GM23338 (cell line): ENCODE data around the gene ACADVL. TPM values are rescaled to one million over a fixed set of nuclear protein-coding genes. Genes with fewer than 3 reads are reported as not detected.

ENCODE experiments used
- ATAC-seq: fragments of 200-7000 bp; cut with Tn5 transposase; 3 replicates; pipeline ENCODE4 v1.9.1; 2020
- DNase-seq: peaks from one replicate; pipeline ENCODE4 v3.0.0-alpha.2; 2015; ENCODE audit warnings: low spot score
- H2AFZ ChIP-seq: fragments of 200-600 bp; sonication (generic); 2 replicates; pipeline ENCODE4 v1.8.0; 2016; ENCODE audit warnings: antibody characterized with exemption, mild to moderate bottlenecking, moderate library complexity
- H3F3A ChIP-seq: fragments of 200-600 bp; sonication (generic); replicated peaks from 2 replicates; pipeline ENCODE4 v1.8.0; 2017; ENCODE audit warnings: antibody characterized with exemption, mixed run types, low read depth
- H3K27ac ChIP-seq: fragments of 200-600 bp; sonication (generic); 2 replicates; pipeline ENCODE4 v1.6.1; 2016; ENCODE audit warnings: low read depth
- H3K27me3 ChIP-seq: fragments of 200-600 bp; sonication (generic); 2 replicates; pipeline ENCODE4 v1.8.0; 2016; ENCODE audit warnings: mild to moderate bottlenecking, mixed run types, moderate library complexity; ENCODE audit not compliant: insufficient read depth
- H3K36me3 ChIP-seq: fragments of 200-600 bp; sonication (generic); 2 replicates; pipeline ENCODE4 v1.8.0; 2016; ENCODE audit warnings: mild to moderate bottlenecking; ENCODE audit not compliant: insufficient read depth
- H3K4me1 ChIP-seq: fragments of 200-600 bp; sonication (generic); 2 replicates; pipeline ENCODE4 v1.8.0; 2016; ENCODE audit warnings: mild to moderate bottlenecking, moderate library complexity; ENCODE audit not compliant: insufficient read depth
- H3K4me2 ChIP-seq: fragments of 200-600 bp; sonication (generic); 2 replicates; pipeline ENCODE4 v1.7.1; 2017; ENCODE audit warnings: mixed run types
- H3K4me3 ChIP-seq: fragments of 200-600 bp; sonication (generic); 2 replicates; pipeline ENCODE4 v1.6.1; 2016; ENCODE audit warnings: mixed run types
- H3K79me2 ChIP-seq: fragments of 200-600 bp; sonication (generic); replicated peaks from 2 replicates; pipeline ENCODE4 v1.8.0; 2017; ENCODE audit warnings: mild to moderate bottlenecking; ENCODE audit not compliant: insufficient read depth
- H3K9me2 ChIP-seq: fragments of 200-600 bp; sonication (generic); 2 replicates; pipeline ENCODE4 v1.8.0; 2017; ENCODE audit not compliant: insufficient read depth
- H4K20me1 ChIP-seq: fragments of 200-600 bp; sonication (generic); replicated peaks from 2 replicates; pipeline ENCODE4 v1.8.0; 2017; ENCODE audit warnings: mild to moderate bottlenecking; ENCODE audit not compliant: insufficient read depth
- H3K27ac Mint-ChIP-seq: 2 replicates; pipeline ENCODE4 v1.8.0; 2020; ENCODE audit warnings: inconsistent platforms, mild to moderate bottlenecking, moderate library complexity, mixed read lengths
- H3K27me3 Mint-ChIP-seq: 3 replicates; pipeline ENCODE4 v1.8.0; 2022; ENCODE audit warnings: low read depth, mild to moderate bottlenecking, moderate library complexity, mixed read lengths, inconsistent platforms; ENCODE audit not compliant: insufficient read depth, poor library complexity
- H3K36me3 Mint-ChIP-seq: 3 replicates; pipeline ENCODE4 v1.8.0; 2021; ENCODE audit warnings: low read depth, mild to moderate bottlenecking, inconsistent platforms, moderate library complexity, mixed read lengths
- H3K4me1 Mint-ChIP-seq: 3 replicates; pipeline ENCODE4 v1.8.0; 2020; ENCODE audit warnings: mild to moderate bottlenecking, inconsistent platforms, mixed read lengths
- H3K4me3 Mint-ChIP-seq: 3 replicates; pipeline ENCODE4 v1.8.0; 2021; ENCODE audit warnings: moderate library complexity, mild to moderate bottlenecking, inconsistent platforms, mixed read lengths
- H3K9me3 Mint-ChIP-seq: 3 replicates; pipeline ENCODE4 v1.8.0; 2020; ENCODE audit warnings: moderate library complexity, mild to moderate bottlenecking, inconsistent platforms, mixed read lengths
- CREB1 ChIP-seq: fragments of 250-450 bp; sonication (Bioruptor Pico); IDR thresholded peaks from 2 replicates; pipeline ENCODE4 v1.5.0; 2020; ENCODE audit warnings: low read depth, mild to moderate bottlenecking, moderate library complexity
- JUNB ChIP-seq: IDR thresholded peaks from one replicate; pipeline ENCODE4 v1.6.1; 2016; ENCODE audit warnings: antibody characterized with exemption; ENCODE audit not compliant: unreplicated experiment
- POLR2AphosphoS5 ChIP-seq: IDR thresholded peaks from 2 replicates; pipeline ENCODE4 v1.6.1; 2016; ENCODE audit warnings: antibody characterized with exemption, low read depth
- STAT1 ChIP-seq: IDR thresholded peaks from one replicate; pipeline ENCODE4 v1.6.1; 2016; ENCODE audit warnings: antibody characterized with exemption; ENCODE audit not compliant: unreplicated experiment
- ZNF331 ChIP-seq: fragments of 250-450 bp; sonication (Bioruptor Pico); IDR thresholded peaks from 2 replicates; pipeline ENCODE4 v1.5.0; 2020; ENCODE audit warnings: low read depth, mild to moderate bottlenecking, moderate library complexity
- polyA plus RNA-seq: library from polyadenylated mRNA; unstranded; fragments of >200 nt; fragmentation: Nextera tagmentation; extraction: Ambion mirVana; gene quantifications from 2 replicates; pipeline ENCODE4 v1.2.1, GENCODE V29; 2016
- total RNA-seq: library from RNA; depleted of rRNA; stranded (reverse); fragments of >200 nt; shearing (Covaris generic); gene quantifications from 2 replicates; pipeline ENCODE4 v1.2.3, GENCODE V29; 2014
- TF ChIP-seq, protein P1 (sequence below): fragments of 250-450 bp; sonication (Bioruptor Pico); IDR thresholded peaks from 2 replicates; pipeline ENCODE4 v1.5.0; 2020; ENCODE audit warnings: mild to moderate bottlenecking, moderate library complexity
- TF ChIP-seq, protein P2 (sequence below), 2 experiments: fragments of 200-600 bp in 1 of 2; sonication (generic) in 1 of 2; conservative IDR thresholded peaks; 2 replicates each; pipeline versions ENCODE4 v1.5.1 to v1.6.1; 2016 to 2017; ENCODE audit warnings: antibody characterized with exemption in 2 of 2, low read depth in 2 of 2, mild to moderate bottlenecking in 2 of 2, moderate library complexity in 1 of 2
- TF ChIP-seq, protein P3 (sequence below): IDR thresholded peaks from one replicate; pipeline ENCODE4 v1.6.1; 2018; ENCODE audit warnings: antibody characterized with exemption; ENCODE audit not compliant: unreplicated experiment
- TF ChIP-seq, protein P4 (sequence below): IDR thresholded peaks from 2 replicates; pipeline ENCODE4 v1.6.1; 2016; ENCODE audit warnings: antibody characterized with exemption

ACADVL gene
- total and polyA plus RNA-seq, 2 experiments from 2014 or later, result 152 to 156 TPM

DNA sequence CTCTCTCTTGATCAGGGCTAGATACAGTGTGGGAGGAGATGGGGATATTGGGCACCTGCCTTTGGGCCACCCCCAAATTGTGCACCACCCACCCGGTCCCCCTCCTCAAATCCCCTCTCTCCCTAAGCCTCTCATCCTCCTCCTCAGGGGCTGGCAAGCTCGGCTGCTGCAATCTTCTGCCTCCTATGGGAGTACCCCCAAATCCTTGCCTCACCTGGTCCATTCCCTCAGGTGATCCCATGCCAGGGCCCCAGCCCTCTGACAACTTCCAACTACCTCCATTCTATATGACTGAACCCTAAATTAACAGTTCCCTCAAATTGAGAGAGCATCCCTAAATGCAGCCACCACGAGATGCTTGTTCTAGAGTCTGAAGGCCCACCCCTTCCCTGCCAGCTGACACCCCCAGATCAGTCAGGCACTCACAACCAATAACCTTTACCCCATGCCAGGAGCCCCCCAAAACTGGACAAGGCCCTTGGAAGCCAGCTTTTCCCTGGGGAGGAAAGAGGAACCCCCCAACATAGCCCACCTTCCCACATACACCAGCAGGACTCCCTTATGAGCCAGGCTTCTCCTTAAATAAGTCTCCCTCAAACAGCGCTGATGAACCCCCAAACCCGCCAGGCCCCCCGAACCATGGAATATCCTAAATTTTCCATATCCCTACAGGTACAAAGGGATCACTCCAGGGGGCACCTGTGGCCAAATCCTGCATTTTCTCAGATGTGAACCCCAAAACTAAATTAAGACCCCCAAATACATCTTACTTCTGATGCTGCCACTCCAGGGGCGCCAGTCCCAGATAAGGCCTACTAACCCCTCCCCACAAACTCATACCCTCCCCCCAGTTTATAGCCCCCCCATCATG, 3.3 kb upstream of the ACADVL start (continued):
- TF ChIP-seq, protein P1, sequence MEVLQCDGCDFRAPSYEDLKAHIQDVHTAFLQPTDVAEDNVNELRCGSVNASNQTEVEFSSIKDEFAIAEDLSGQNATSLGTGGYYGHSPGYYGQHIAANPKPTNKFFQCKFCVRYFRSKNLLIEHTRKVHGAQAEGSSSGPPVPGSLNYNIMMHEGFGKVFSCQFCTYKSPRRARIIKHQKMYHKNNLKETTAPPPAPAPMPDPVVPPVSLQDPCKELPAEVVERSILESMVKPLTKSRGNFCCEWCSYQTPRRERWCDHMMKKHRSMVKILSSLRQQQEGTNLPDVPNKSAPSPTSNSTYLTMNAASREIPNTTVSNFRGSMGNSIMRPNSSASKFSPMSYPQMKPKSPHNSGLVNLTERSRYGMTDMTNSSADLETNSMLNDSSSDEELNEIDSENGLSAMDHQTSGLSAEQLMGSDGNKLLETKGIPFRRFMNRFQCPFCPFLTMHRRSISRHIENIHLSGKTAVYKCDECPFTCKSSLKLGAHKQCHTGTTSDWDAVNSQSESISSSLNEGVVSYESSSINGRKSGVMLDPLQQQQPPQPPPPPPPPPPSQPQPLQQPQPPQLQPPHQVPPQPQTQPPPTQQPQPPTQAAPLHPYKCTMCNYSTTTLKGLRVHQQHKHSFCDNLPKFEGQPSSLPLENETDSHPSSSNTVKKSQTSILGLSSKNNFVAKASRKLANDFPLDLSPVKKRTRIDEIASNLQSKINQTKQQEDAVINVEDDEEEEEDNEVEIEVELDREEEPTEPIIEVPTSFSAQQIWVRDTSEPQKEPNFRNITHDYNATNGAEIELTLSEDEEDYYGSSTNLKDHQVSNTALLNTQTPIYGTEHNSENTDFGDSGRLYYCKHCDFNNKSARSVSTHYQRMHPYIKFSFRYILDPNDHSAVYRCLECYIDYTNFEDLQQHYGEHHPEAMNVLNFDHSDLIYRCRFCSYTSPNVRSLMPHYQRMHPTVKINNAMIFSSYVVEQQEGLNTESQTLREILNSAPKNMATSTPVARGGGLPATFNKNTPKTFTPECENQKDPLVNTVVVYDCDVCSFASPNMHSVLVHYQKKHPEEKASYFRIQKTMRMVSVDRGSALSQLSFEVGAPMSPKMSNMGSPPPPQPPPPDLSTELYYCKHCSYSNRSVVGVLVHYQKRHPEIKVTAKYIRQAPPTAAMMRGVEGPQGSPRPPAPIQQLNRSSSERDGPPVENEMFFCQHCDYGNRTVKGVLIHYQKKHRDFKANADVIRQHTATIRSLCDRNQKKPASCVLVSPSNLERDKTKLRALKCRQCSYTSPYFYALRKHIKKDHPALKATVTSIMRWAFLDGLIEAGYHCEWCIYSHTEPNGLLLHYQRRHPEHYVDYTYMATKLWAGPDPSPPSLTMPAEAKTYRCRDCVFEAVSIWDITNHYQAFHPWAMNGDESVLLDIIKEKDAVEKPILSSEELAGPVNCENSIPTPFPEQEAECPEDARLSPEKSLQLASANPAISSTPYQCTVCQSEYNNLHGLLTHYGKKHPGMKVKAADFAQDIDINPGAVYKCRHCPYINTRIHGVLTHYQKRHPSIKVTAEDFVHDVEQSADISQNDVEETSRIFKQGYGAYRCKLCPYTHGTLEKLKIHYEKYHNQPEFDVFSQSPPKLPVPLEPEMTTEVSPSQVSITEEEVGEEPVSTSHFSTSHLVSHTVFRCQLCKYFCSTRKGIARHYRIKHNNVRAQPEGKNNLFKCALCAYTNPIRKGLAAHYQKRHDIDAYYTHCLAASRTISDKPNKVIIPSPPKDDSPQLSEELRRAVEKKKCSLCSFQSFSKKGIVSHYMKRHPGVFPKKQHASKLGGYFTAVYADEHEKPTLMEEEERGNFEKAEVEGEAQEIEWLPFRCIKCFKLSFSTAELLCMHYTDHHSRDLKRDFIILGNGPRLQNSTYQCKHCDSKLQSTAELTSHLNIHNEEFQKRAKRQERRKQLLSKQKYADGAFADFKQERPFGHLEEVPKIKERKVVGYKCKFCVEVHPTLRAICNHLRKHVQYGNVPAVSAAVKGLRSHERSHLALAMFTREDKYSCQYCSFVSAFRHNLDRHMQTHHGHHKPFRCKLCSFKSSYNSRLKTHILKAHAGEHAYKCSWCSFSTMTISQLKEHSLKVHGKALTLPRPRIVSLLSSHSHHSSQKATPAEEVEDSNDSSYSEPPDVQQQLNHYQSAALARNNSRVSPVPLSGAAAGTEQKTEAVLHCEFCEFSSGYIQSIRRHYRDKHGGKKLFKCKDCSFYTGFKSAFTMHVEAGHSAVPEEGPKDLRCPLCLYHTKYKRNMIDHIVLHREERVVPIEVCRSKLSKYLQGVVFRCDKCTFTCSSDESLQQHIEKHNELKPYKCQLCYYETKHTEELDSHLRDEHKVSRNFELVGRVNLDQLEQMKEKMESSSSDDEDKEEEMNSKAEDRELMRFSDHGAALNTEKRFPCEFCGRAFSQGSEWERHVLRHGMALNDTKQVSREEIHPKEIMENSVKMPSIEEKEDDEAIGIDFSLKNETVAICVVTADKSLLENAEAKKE (CRISPR knock-in tag), result no peak

DNA sequence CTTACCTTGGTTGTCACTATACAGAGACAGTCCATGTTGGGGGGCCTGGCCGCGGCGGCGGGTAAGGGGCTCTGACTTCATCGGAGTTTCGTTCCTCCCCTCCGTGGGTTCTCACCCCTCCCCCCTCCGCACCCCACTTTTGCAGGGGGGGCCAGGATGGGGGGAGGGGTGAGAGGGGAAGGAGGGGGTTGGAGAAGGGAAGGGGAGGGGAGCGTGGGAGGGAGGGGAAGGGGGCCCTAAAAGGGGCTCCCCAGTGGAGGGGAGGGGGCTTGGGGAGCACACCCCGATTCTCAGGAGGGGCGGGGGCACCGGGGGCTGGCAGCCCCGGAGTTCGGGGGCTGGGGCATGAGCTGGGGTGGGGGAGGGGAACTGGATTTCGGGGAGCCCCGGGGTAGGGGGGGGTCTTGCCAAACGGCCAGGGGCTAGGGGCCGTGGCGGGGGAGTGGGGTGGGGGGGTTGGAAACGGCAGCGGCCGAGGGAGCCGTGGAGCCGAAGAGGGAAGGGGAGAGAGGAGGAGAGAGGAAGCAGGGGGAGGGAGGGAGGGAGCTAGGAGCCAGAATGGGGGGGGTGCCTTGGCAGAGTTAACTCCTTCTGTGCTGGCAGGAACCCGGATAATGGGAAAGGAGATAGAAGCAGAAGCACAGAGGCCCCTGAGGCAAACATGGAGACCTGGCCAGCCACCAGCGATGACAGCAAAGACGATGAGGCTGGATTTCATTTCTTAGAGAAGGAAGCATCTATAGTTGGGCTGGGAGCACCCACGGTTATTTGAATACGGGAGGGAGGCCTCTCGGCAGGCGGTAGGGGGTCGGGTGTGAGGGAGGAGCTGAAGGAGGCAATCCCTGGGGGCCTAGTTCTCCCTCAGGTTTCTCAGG, 2.4 kb upstream of the ACADVL start:
- Histone ChIP-seq H3K36me3 (no peaks in the 10 kb centered on the region), H4K20me1 (peaks cover 7% of the 10 kb centered on the region; the same call in 1 of the 2 replicates), H3K27ac (no peak overlapping the region), H3K4me2 (peak overlapping the region; percentile 95), H3K4me1 (peaks cover 47% of the 10 kb centered on the region), H3K4me3 (peak overlapping the region; percentile 73), H3K79me2 (peaks cover 23% of the 10 kb centered on the region), H3K9me2 (no peaks in the 10 kb centered on the region), H3K27me3 (no peaks in the 10 kb centered on the region), H3F3A (peaks cover 14% of the 10 kb centered on the region), H2AFZ (peak overlapping the region; percentile 96)
- no peaks in the 10 kb centered on the region; the same call in 1 of the 3 replicates for H3K9me3 Mint-ChIP-seq
- H3K27ac Mint-ChIP-seq, result peak overlapping the region; percentile 85
- H3K4me3 Mint-ChIP-seq, result peak overlapping the region; percentile 91
- peaks cover 51% of the 10 kb centered on the region for H3K27me3 Mint-ChIP-seq
- peaks cover 57% of the 10 kb centered on the region for H3K4me1 Mint-ChIP-seq
- ATAC-seq (no peak), DNase-seq (peak; percentile 89)
- peaks cover 23% of the 10 kb centered on the region for H3K36me3 Mint-ChIP-seq
- no peak for TF ChIP-seq CREB1 (CRISPR knock-in tag)
- no peak for TF ChIP-seq POLR2AphosphoS5
- TF ChIP-seq, protein P2, sequence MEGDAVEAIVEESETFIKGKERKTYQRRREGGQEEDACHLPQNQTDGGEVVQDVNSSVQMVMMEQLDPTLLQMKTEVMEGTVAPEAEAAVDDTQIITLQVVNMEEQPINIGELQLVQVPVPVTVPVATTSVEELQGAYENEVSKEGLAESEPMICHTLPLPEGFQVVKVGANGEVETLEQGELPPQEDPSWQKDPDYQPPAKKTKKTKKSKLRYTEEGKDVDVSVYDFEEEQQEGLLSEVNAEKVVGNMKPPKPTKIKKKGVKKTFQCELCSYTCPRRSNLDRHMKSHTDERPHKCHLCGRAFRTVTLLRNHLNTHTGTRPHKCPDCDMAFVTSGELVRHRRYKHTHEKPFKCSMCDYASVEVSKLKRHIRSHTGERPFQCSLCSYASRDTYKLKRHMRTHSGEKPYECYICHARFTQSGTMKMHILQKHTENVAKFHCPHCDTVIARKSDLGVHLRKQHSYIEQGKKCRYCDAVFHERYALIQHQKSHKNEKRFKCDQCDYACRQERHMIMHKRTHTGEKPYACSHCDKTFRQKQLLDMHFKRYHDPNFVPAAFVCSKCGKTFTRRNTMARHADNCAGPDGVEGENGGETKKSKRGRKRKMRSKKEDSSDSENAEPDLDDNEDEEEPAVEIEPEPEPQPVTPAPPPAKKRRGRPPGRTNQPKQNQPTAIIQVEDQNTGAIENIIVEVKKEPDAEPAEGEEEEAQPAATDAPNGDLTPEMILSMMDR (conservative IDR thresholded peaks at IDR 0.05; ENCODE audit: low read depth in 2 of 2), result no peak
- TF ChIP-seq, protein P3, sequence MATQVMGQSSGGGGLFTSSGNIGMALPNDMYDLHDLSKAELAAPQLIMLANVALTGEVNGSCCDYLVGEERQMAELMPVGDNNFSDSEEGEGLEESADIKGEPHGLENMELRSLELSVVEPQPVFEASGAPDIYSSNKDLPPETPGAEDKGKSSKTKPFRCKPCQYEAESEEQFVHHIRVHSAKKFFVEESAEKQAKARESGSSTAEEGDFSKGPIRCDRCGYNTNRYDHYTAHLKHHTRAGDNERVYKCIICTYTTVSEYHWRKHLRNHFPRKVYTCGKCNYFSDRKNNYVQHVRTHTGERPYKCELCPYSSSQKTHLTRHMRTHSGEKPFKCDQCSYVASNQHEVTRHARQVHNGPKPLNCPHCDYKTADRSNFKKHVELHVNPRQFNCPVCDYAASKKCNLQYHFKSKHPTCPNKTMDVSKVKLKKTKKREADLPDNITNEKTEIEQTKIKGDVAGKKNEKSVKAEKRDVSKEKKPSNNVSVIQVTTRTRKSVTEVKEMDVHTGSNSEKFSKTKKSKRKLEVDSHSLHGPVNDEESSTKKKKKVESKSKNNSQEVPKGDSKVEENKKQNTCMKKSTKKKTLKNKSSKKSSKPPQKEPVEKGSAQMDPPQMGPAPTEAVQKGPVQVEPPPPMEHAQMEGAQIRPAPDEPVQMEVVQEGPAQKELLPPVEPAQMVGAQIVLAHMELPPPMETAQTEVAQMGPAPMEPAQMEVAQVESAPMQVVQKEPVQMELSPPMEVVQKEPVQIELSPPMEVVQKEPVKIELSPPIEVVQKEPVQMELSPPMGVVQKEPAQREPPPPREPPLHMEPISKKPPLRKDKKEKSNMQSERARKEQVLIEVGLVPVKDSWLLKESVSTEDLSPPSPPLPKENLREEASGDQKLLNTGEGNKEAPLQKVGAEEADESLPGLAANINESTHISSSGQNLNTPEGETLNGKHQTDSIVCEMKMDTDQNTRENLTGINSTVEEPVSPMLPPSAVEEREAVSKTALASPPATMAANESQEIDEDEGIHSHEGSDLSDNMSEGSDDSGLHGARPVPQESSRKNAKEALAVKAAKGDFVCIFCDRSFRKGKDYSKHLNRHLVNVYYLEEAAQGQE, result no peak
- no peak for TF ChIP-seq ZNF331 (CRISPR knock-in tag)
- no peak for TF ChIP-seq JUNB
- TF ChIP-seq, protein P4, sequence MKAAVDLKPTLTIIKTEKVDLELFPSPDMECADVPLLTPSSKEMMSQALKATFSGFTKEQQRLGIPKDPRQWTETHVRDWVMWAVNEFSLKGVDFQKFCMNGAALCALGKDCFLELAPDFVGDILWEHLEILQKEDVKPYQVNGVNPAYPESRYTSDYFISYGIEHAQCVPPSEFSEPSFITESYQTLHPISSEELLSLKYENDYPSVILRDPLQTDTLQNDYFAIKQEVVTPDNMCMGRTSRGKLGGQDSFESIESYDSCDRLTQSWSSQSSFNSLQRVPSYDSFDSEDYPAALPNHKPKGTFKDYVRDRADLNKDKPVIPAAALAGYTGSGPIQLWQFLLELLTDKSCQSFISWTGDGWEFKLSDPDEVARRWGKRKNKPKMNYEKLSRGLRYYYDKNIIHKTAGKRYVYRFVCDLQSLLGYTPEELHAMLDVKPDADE, result no peak
- no peak for TF ChIP-seq STAT1
